T-helper 2 cell (primary cell): ENCODE results near the gene DEFB110.

ENCODE experiments used
- DNase-seq, 5 experiments: peaks; one replicate each; pipeline versions ENCODE4 v3.0.0 to v3.0.0-alpha.2; 2012 to 2022
- total RNA-seq, 2 donors: gene quantifications; one replicate each; lab custom pipeline; 2026; lab: John Stamatoyannopoulos, UW

Gene DEFB110
- 0 reads per million in 2 donors for total RNA-seq

DNA sequence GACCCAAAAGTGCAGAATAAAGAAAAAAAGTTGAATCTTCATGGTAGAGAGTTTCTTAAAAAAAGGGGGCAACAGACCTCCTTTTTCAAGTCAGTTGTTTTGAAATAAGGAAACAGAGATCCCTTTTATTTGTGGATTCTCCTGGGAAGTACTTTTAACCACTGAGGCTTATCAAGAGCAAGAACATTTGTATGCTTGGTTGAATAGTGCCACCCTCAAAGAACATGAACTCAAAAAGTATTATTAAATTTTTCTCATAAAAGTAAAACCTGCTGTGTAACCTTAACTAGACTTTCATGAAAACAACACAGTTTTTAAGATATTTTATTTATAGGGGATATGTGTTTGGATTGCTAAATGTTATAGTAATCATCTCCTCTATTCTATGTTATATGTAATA is at the start of gene DEFB110:
TSS of gene DEFB110 (minus strand) at position 101 of the 400 bp plus-strand sequence. CDS start at position 42, 59 bp downstream.
- no peak for DNase-seq

DNA sequence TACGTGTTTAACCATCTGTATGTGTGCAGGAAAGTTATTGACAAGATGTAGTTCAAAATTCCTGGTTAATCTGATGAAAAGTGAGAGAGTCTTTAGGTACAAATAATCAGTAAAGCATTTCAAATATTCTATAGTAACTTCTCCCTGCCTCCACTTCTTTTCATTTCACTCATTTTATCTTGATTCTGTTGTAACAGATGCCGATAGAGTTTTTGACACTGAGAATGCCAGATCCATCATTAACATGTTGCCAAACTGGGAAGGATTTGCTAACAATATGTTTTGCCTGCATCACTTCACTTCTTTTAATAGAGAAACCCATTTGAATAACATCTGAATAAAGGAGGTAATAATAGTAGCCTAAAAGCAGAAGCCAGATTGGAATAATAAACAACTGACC is 48.3 kb upstream of the DEFB110 start:
- DNase-seq: no peak

DNA sequence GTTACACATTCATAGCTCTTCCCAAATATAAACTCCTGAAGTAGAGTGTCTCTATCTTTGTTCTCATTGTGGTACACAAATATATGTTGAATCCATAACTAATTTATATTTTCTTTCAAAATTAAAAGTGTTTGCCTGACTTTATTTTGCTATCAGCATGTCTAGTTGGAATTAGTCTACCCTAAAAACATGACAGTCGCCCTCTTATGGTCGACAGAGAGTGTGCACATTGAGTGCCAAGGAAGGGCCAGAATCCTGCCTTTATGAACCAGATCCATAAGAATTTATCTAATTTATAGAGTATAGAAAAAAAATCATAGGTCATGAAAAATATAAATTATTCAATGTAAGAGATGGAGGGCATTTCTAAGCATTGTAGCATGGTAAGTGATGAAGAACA is 40.3 kb upstream of the DEFB110 start:
- DNase-seq: no peak

DNA sequence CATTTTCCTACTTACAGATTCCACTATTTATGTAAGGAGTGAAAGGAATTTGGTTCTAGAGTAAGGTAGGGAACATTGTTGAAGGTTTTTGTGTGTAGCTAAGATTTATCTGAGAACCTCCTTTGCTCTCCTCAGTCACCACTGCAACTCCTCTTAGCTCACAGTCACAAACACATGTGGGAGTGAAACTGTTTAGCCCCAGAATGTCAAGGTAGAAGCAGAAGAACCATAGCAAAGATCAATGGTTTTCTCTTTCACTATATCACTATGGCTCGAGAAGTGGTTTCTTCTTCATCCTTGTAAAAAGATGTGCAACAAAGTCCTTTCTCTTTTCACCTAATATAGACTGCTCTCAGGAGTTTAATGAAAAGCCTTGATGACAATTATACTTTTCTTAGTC is 34.4 kb upstream of the DEFB110 start:
- no peak for DNase-seq

DNA sequence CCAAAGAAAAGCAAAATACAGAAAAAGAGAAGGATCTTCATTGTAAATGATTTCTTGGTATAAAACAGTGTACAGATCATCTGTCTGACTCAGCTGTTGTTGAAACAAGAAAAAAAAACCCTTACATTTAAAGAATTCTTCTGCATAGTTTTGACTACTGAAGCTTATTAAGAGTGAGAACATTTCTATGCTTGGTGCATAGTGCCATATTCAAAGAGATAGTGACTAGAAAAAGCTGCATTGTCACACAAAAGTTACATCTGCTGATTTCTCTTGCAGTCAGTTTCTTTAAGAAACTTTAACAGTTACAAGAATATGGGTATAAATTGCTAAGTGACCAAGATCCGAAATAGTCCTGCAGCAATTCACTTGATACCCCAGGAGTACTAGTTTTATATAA is 28.0 kb upstream of the DEFB110 start, which contains the start of gene DEFB112:
TSS of gene DEFB112 (minus strand) at position 101 of the 400 bp plus-strand sequence. CDS start at position 41, 60 bp downstream.
- DNase-seq: no peak

DNA sequence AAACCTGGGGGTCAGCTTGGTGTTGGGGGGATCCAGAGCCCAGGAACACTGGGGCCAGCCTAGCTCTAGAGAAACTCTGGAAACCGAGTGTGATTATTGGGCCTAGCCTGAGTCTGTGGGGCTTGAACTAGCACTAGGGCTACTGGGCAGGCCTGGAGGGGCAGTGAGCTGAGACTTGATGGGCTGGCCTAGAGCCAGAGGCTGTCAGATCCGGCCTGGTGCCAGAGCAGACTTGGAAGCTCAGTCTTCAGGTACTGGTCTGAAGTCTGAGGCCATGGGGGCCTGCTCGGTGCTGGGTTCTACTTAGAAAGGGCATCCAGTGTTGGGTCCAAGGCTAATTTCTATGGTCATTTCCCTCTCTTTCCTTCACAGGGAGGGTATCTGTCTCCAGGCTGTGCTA is 25.2 kb upstream of the DEFB110 start:
- DNase-seq: no peak

DNA sequence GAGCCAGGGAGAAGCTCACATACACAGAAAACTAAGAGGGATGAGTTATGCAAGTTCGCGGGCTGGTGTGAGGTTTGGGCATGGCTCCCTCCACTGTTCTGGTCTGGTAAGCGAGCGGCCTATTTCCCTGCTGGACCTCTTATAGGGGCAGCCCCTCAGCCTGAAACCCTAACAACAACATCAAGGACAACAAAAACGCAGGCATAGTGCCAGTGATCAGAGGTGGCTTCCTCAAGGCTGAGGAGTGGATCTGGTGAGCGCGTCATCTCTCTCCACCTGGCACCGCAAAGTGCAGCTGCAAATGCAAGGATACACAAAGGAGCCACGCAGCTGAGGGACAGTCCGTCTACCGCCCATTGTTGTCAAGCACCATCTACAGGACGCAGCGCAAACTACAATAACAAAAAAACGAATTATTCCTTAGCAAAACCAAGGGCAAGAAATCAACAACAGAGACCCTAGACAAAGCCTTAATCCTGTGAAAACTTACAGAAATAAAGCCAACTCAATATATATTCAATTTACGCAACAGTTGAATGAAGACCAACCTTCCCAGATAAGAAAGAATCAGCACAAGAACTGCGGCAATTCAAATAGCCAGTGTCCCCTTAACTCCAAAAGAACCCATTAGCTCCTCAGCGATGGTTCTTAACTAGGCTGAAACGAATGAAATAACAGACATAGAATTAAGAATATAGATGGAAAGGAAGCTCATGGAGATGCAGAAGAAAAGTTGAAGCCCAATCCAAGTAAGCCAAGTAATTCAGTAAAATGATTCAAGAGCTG is 9.2 kb upstream of the DEFB110 start:
- peak in 1 of 5 experiments; percentile 4 for DNase-seq

DNA sequence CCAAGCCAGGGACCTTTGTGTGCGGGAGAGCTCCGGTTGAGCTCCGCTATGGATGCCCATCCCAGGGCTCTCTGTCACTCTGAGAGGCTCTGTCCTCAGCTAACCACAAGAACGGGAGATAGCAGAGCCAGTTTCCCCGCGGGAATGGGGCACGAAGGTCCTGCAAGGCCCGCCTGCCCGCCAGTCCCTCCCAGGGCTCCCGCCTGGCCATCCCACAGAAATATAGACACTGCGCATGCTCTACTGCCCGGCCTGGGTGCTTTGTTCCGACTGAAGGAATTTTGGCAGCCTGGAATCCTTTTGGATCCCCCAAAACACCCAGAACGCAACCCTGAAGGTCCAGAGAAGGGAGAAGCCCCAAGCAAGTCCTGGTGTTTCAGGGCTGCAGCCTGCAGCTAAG is 8.6 kb upstream of the DEFB110 start:
- DNase-seq: no peak

DNA sequence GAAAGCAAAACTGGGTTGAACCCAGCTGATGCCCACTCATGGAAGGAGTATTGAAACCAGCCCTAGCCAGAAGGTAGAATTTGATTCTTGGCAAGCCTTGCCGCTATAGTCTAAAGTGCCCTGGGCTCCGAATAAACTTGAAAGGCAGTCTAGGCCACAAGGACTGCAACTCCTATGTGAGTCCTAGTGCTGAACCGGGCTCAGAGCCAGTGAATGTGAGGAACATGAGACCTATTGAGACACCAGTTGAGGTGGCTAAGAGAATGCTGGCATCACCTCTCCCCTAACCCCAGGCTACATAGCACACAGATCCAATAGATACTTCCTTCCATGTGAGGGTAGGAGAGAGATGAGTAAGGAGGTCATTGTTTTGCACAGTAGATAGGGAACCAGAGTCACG is 3.5 kb upstream of the DEFB110 start:
- no peak for DNase-seq

DNA sequence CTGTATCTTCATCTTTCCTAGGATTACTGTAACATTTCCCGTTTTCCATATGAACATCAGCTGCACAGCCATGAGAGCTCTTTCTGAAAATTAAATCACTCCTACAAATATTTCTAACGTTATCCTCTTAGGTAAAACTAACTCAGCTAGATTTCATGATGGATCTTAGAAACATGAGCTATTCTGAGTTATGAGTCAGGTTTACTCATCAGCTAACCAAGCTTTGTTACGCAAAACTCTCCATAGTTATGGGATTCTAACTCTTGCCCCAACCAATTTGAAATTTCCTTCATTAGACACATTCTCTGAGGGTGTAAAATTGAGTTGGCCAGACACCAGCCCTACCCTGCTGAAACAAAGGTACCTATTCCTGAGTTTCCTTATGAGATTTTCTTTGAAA is 14.0 kb downstream of the DEFB110 start:
- no peak for DNase-seq

DNA sequence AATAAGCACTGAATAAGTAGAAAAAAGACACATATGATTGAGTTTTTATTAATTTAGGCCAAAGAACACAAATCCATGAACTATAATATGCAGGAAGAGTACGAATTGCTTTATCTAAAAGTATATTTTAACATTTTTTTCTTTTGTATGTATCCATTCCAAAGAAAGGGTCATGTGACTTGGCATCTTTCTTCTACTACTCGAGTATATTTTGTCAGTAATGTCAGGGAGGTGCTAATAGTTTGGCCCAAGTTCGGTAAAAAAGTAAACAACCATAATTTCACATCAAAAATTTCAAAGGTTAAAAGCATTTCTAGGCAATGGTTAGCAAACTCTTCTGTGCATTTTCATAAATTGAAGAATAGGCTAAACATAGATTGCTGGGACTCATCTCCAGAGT is 18.7 kb downstream of the DEFB110 start:
- DNase-seq: no peak

DNA sequence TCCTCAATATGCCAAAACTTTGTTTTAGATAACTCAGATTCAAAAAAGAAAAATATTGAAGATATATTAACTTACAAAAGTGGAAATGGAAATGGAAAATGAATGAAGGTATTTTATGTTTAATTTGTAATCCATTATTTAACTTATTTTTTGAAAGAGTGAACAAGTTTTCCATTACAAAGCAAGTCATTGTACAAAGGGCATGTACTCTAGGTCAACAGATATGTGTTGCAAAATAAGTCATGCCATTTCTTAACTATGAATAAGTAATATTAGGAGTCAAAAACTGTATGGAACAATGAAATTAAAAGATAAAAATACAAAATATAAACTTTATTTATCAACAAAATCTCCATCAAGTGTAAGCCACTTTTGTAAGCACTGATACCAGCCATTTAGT is 26.5 kb downstream of the DEFB110 start:
- no peak for DNase-seq

DNA sequence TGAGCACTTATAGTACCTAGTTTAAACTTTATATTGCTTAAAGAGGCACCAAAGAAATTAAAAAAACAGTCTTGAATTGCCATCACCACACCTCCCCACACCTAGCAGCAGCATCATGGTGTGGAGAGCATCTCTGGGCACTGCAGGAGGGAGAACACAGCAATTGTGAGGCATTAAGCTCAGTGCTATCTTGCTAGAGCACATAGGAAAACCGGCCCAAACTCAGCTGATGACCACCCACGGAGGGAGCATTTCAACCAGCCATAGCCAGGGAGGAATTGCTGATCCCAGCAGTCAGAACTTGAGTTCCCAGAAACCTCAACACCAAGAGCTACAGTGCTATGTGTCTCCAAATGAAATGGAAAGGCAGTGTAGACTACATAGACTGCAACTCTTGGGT is 32.9 kb downstream of the DEFB110 start:
- DNase-seq: no peak

DNA sequence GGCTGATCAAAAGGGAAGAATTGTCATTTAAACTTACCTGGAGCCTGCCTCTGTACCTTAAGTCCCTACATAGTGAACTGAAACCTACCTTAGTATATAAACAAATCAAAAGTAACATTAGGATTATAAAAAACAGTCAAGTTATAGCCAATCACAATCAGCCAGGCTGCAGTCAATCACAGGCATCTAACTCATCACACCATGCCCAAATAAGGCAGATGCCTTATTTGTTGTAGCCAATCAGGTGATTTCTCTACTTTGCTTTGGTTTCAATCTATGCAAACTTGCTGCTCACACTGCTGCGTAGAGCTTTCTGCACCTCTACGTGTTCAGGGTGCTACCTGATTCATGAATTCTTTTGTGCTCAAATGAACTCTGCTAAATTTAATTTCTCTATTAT is 34.0 kb downstream of the DEFB110 start:
- DNase-seq: no peak

DNA sequence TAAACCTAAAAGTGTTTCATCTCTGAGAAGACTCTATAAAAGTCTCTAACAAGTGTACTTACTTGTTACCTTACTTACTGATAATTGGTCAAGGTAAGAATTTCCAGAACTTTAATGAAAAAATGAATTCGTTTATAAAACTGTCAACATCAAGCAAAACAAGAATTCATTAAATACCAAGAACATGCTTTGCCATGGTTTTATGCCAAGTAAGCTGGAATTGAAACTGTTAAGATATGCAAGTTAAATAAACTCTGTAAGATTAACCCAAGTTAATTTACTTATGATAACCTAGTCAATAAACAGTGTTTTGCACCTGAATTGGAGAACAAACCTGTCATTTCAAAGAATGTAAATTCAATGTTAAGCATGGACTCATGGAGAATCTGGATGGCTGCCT is 35.2 kb downstream of the DEFB110 start:
- no peak for DNase-seq

DNA sequence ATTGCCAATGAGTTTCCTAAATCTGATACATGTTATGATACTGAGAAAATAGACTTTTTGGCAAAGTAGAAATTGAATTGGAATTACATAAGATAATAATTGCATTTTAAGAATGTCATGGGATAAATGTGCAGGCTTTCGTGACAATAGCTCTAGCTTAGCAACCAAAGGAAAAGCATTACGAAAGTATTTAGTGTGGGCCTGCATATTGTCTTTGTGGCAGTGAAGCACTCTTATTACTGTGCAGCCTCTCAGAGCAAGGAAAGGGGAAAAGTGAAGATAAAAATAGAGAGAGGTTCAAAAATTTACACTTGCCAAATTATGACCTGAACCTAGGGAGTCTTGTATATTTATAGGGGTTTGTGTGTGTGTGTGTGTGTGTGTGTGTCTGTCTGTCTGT is 39.7 kb downstream of the DEFB110 start:
- DNase-seq: no peak

DNA sequence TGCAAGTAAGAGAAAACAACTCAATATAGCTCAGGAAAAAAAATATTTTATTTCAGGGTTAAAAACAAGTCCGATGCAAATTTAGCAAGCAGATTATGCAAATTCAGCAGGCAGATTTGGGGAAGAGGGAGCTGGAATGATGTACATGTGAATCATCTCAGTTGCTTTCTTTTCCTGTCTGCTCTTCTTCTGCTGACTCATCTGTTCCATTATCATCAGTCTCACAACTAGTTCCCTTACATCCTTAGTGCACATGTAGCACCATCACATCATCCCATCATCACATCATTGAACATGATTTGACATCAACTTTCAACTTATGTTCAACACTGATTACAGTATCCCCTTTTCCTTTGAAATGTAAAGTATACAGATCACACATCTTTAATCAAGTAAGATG is 40.9 kb downstream of the DEFB110 start:
- DNase-seq: peak in 1 of 5 experiments; percentile 11

DNA sequence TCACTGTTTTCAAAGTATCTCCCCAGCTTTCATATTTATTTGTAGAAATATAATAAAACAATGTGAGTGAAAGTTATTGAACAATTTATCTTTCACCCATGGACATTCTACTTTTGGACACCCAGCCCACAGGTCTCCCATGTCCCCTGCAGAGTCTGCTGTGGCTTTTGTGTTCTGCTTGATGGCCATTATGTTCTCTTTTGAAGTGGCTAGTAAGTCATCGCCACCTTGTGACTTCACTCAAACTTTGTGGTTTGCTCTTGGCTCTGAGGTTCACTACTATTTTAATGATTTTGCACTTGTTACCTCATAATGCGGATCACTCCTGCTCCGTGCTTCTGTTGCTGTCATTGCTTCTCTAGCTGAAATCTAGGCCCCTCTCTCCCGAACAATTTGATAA is 42.2 kb downstream of the DEFB110 start:
- DNase-seq: peak in 1 of 5 experiments; percentile 10

DNA sequence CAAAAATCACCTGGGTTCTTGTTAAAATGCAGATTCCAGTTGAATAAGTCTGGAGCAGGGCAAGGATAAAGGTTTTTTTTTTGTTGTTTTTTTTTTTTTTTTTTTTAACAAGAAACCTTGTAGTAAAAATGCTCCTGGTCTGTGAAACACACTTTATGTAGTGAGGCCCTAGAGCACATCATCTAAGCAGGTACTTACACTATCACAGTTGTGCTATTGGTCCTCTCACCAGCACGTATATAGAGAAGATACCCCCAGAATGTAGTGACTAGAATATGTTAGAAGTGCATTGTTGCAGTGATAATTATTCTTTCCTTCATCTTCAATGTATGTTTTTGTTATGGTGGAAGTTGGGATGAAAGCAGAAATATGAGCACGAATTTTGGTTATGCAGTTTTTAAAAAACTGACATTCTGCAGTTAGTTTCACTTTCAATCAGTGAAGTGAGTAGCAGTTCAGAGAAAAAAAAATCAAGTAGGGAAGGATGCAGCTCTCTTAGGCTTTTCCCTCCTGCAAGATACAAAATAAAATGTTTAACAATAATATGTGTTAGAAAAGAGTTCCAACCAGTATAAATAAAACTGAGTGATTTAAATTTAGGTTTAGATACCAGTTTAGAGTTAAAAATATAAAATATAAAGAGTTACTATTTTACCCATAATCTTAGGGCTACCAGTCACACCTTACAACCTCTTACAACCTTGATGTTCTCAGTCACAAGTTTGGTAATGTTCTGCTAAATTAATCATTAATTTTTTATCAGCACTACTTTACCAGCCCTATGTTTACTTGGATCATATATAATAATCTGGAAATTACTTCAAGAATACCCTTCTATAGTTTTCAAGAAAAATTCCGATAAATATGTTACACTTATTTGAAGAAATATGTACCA is 43.2 kb downstream of the DEFB110 start:
- peak in 1 of 5 experiments; percentile 12 for DNase-seq

DNA sequence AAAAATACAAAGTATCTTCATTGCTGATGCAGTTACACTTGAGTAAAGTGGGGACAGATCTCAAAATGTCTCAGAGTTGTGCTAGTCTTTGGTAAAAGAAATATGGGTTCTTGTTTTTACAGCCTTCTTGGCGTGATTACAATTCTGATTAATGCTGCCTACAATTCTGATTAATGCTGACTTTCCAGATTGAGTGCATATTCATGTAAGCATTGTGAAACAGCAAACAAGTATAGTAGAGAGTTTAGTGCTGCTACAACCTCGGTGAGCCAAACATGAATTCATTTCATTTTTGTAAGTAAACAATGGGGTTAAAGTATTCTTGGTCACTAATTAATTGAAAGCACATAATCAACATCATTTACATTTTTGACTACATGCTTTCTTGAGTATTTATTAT is 52.2 kb downstream of the DEFB110 start, which contains the start of gene DEFB113:
TSS of gene DEFB113 (minus strand) at position 21 of the 400 bp plus-strand sequence. CDS start at position 21, 0 bp downstream.
- no peak for DNase-seq
